GM12891 (cell line): Measurements from ENCODE around the gene LRRC1.

Experiments used
- POLR2A ChIP-seq: IDR thresholded peaks from 2 replicates; pipeline ENCODE4 v1.6.1; 2011; ENCODE audit warnings: low read depth, low read length, control low read depth
- POLR2AphosphoS5 ChIP-seq: IDR thresholded peaks from 2 replicates; pipeline ENCODE4 v1.6.1; 2011; ENCODE audit warnings: low read depth, low read length, control low read depth
- POU2F2 ChIP-seq: IDR thresholded peaks from 2 replicates; pipeline ENCODE4 v1.6.1; 2011; ENCODE audit warnings: low read depth, mild to moderate bottlenecking, control low read depth, low read length, moderate library complexity
- SPI1 ChIP-seq: IDR thresholded peaks from 2 replicates; pipeline ENCODE4 v1.6.1; 2011; ENCODE audit warnings: low read depth, low read length, control low read depth
- TAF1 ChIP-seq: IDR thresholded peaks from 2 replicates; pipeline ENCODE4 v1.6.1; 2011; ENCODE audit warnings: low read depth, low read length, control low read depth

GRCh38 chr6:53828966-53829697, 34.3 kb downstream of the LRRC1 start:
- TF ChIP-seq POLR2A (no peak), TAF1 (no peak), POLR2AphosphoS5 (no peak), SPI1 (no peak), POU2F2 (no peak)
